Thyroid gland (tissue), 4 donors: ENCODE results near the gene POLE3. TPM values are rescaled to one million over a fixed set of nuclear protein-coding genes. Genes with fewer than 3 reads are reported as not detected.
"Not testable (repeated sequence)": the region's sequence is repeated elsewhere in the genome, so short reads cannot be mapped to it uniquely, and the experiment has no call there.

ENCODE experiments used
- DNase-seq, 2 donors: peaks; one replicate each; pipeline ENCODE4 v3.0.0-alpha.2; 2019
- H3K27ac ChIP-seq, 3 donors: fragments of 200-600 bp; sonication (generic); 1 replicate in 2 of 3; 2 replicates in 1 of 3; pipeline ENCODE4 v1.5.1; 2016 to 2019; ENCODE audit warnings: mild to moderate bottlenecking in 1 of 3, moderate library complexity in 1 of 3
- H3K27me3 ChIP-seq: fragments of 200-600 bp; sonication (generic); one replicate; pipeline ENCODE4 v1.5.1; 2019
- H3K36me3 ChIP-seq, 2 donors: fragments of 200-600 bp; sonication (generic); one replicate each; pipeline ENCODE4 v1.5.1; 2016 to 2019
- H3K4me1 ChIP-seq, 2 donors: fragments of 200-600 bp; sonication (generic); one replicate each; pipeline ENCODE4 v1.5.1; 2017 to 2019
- H3K4me3 ChIP-seq, 3 donors: fragments of 200-600 bp; sonication (generic); replicated peaks in 1 of 3; 1 replicate in 2 of 3; 2 replicates in 1 of 3; pipeline ENCODE4 v1.5.1; 2016; ENCODE audit warnings: mild to moderate bottlenecking in 1 of 3
- H3K9me3 ChIP-seq: fragments of 200-600 bp; sonication (generic); one replicate; pipeline ENCODE4 v1.5.1; 2017
- CTCF ChIP-seq, 6 experiments: fragments of 200-600 bp in 3 of 6; fragments of 450-650 bp in 3 of 6; sonication (generic) in 3 of 6; IDR thresholded peaks; one replicate each; pipeline ENCODE4 v1.5.1; 2016 to 2019; ENCODE audit warnings: antibody characterized with exemption in 6 of 6, mild to moderate bottlenecking in 2 of 6, inconsistent platforms in 1 of 6, moderate library complexity in 1 of 6
- POLR2A ChIP-seq, 2 donors: fragments of 450-650 bp; IDR thresholded peaks; one replicate each; pipeline ENCODE4 v1.6.1; 2017; ENCODE audit warnings: antibody characterized with exemption in 2 of 2, mild to moderate bottlenecking in 2 of 2, moderate library complexity in 1 of 2
- WGBS, 2 donors: methylation state at CpG; one replicate each; pipeline ENCODE4 v1.1.5; 2017; 5-methylcytosine and 5-hydroxymethylcytosine counted together
- intact Hi-C: fragments of 100-400 bp; cut with DNase I; formaldehyde crosslinking; loops from one replicate; pipeline ENCODE4 v1.15.1; 2023
- total RNA-seq, 4 donors: library from RNA; depleted of rRNA; stranded (reverse); fragments of >200 nt; gene quantifications; one replicate each; pipeline ENCODE4 v1.2.3, GENCODE V29; 2016

Gene POLE3
- total RNA-seq, 4 donors from 2014 or later = 29.2 to 54.9 (median 33.5) TPM

- 72 to 79% methylated on average over 2 of the region's 2 CpGs for WGBS, 2 donors
- no peak overlapping the region for H3K27ac ChIP-seq
- no peaks in the 10 kb centered on the region for H3K27me3 ChIP-seq
- TF ChIP-seq CTCF (IDR thresholded peaks at IDR 0.05) (no peak), POLR2A (IDR thresholded peaks at IDR 0.05) (no peak)
- H3K4me3 ChIP-seq = no peak overlapping the region
- no peaks in the 10 kb centered on the region for H3K9me3 ChIP-seq
- H3K4me1 ChIP-seq = peaks cover 5 to 12% of the 10 kb centered on the region in 2 donors
- intact Hi-C loops = no loop called here
- no peak for DNase-seq
- no peaks in the 10 kb centered on the region for H3K36me3 ChIP-seq
Measured at GRCh38 chr9:113449376-113449775, 38.9 kb upstream of the POLE3 start.

- no peaks in the 10 kb centered on the region for H3K27me3 ChIP-seq
- no peaks in the 10 kb centered on the region for H3K9me3 ChIP-seq
- peaks cover 0 to 5% of the 10 kb centered on the region in 2 donors for H3K4me1 ChIP-seq
- H3K36me3 ChIP-seq = no peaks in the 10 kb centered on the region
- no peak for DNase-seq
- no peak overlapping the region for H3K4me3 ChIP-seq
- TF ChIP-seq CTCF (IDR thresholded peaks at IDR 0.05) (peak; percentile 47 to 80 (median 64)), POLR2A (IDR thresholded peaks at IDR 0.05) (no peak)
- intact Hi-C loops = loop anchor here (2.0 kb wide), 2 partner anchors 142 to 210 kb away; no protein-coding TSS in a partner anchor
- H3K27ac ChIP-seq = no peak overlapping the region
- WGBS, 2 donors = 58 to 64% methylated on average over 3 of the region's 3 CpGs
Measured at GRCh38 chr9:113446323-113446740, 35.9 kb upstream of the POLE3 start.

GRCh38 chr9:113444736-113445135 lies 34.3 kb upstream of the POLE3 start:
- no peaks in the 10 kb centered on the region for H3K36me3 ChIP-seq
- WGBS, 2 donors = 87 to 94% methylated on average over 2 of the region's 2 CpGs
- no peak overlapping the region for H3K27ac ChIP-seq
- no peaks in the 10 kb centered on the region for H3K27me3 ChIP-seq
- H3K4me1 ChIP-seq = no peaks in the 10 kb centered on the region
- H3K9me3 ChIP-seq = no peaks in the 10 kb centered on the region
- intact Hi-C loops = no loop called here
- TF ChIP-seq CTCF (IDR thresholded peaks at IDR 0.05) (no peak), POLR2A (IDR thresholded peaks at IDR 0.05) (no peak)
- no peak for DNase-seq
- H3K4me3 ChIP-seq = no peak overlapping the region

- H3K27me3 ChIP-seq, H3K4me1 ChIP-seq, DNase-seq, H3K27ac ChIP-seq, H3K9me3 ChIP-seq, H3K4me3 ChIP-seq, intact Hi-C loops, H3K36me3 ChIP-seq: not testable (repeated sequence)
- WGBS, 2 donors = 92 to 97% methylated on average over 1 of the region's 1 CpG
Measured at GRCh38 chr9:113437716-113438115, 27.2 kb upstream of the POLE3 start.

- H3K27ac ChIP-seq = no peak overlapping the region
- H3K9me3 ChIP-seq = no peaks in the 10 kb centered on the region
- no peak for DNase-seq
- WGBS, 2 donors = 82 to 88% methylated on average over 4 of the region's 4 CpGs
- H3K4me1 ChIP-seq = no peaks in the 10 kb centered on the region
- H3K4me3 ChIP-seq = no peak overlapping the region
- TF ChIP-seq CTCF (IDR thresholded peaks at IDR 0.05) = no peak
- TF ChIP-seq POLR2A (IDR thresholded peaks at IDR 0.05) = no peak
- H3K27me3 ChIP-seq = no peaks in the 10 kb centered on the region
- H3K36me3 ChIP-seq = no peaks in the 10 kb centered on the region
- intact Hi-C loops = no loop called here
Measured at GRCh38 chr9:113436728-113437515, 26.4 kb upstream of the POLE3 start.
